GM12878 (cell line): ENCODE results near the gene CCSER2. TPM values are rescaled to one million over a fixed set of nuclear protein-coding genes. Genes with fewer than 3 reads are reported as not detected.

Experiments
- ATAC-seq: fragments of 200-7000 bp; cut with Tn5 transposase; 3 replicates; pipeline ENCODE4 v1.9.1; 2020; ENCODE audit warnings: mild to moderate bottlenecking, moderate library complexity
- BruUV-seq: library from RNA; stranded (reverse); fragments of 400-500 nt; replicated peaks from 2 replicates; lab custom pipeline; 2021; lab: Mats Ljungman, UMichigan
- CTCF ChIA-PET: fragments of 300-600 bp; sonication (Branson Sonifier 250); formaldehyde crosslinking; extraction: SDS; loops from one replicate; lab custom pipeline; 2021; ENCODE audit warnings: inconsistent platforms; lab: Yijun Ruan, JAX
- POLR2A ChIA-PET: fragments of 350-600 bp; formaldehyde crosslinking; extraction: SDS; loops from one replicate; lab custom pipeline; 2021; ENCODE audit warnings: inconsistent platforms; lab: Charles Lee
- RAD21 ChIA-PET: fragments of 300-600 bp; sonication (Branson Sonifier 250); formaldehyde crosslinking; loops from one replicate; lab custom pipeline; 2023; ENCODE audit warnings: antibody characterized with exemption; ENCODE audit not compliant: unreplicated experiment; lab: Charles Lee
- SMC1A ChIA-PET: fragments of 300-600 bp; sonication (Branson Sonifier 250); formaldehyde crosslinking; loops from one replicate; lab custom pipeline; 2023; ENCODE audit not compliant: unreplicated experiment, uncharacterized antibody; lab: Charles Lee
- DNase-seq: peaks from one replicate; pipeline ENCODE4 v3.0.0-alpha.2; 2011; ENCODE audit warnings: low read depth, low spot score
- FAIRE-seq: peaks from 3 replicates; lab custom pipeline; 2011; peaks lifted over from hg19 to GRCh38; lab: Jason Lieb, UNC
- H2AFZ ChIP-seq: 2 replicates; pipeline ENCODE4 v1.6.0; 2011; ENCODE audit warnings: low read depth, low read length, control low read depth; ENCODE audit not compliant: control insufficient read depth
- H3K27ac ChIP-seq: 2 replicates; pipeline ENCODE4 v1.5.1; 2011; ENCODE audit warnings: control low read depth; ENCODE audit not compliant: control insufficient read depth, insufficient read depth
- H3K27me3 ChIP-seq, 2 experiments: replicated peaks in 1 of 2; 2 replicates each; pipeline versions ENCODE4 v1.6.0 to v1.6.1; 2011; ENCODE audit warnings: low read length in 1 of 2; ENCODE audit not compliant: control insufficient read depth in 2 of 2, insufficient read depth in 2 of 2
- H3K36me3 ChIP-seq, 2 experiments: 2 replicates each; pipeline ENCODE4 v1.5.1; 2011; ENCODE audit warnings: low read length in 1 of 2; ENCODE audit not compliant: control insufficient read depth in 2 of 2, insufficient read depth in 2 of 2
- H3K4me1 ChIP-seq: 2 replicates; pipeline ENCODE4 v1.6.1; 2011; ENCODE audit warnings: mild to moderate bottlenecking, low read length, moderate library complexity, mixed read lengths; ENCODE audit not compliant: control insufficient read depth, insufficient read depth
- H3K4me2 ChIP-seq: 2 replicates; pipeline ENCODE4 v1.6.0; 2011; ENCODE audit warnings: control low read depth; ENCODE audit not compliant: control insufficient read depth, insufficient read depth
- H3K4me3 ChIP-seq: fragments of 200-600 bp; sonication (generic); 2 replicates; pipeline ENCODE4 v1.5.1; 2016
- H3K79me2 ChIP-seq: 2 replicates; pipeline ENCODE4 v1.6.0; 2011; ENCODE audit warnings: low read length; ENCODE audit not compliant: control insufficient read depth, insufficient read depth
- H3K9ac ChIP-seq: 2 replicates; pipeline ENCODE4 v1.8.0; 2011; ENCODE audit warnings: low read length, control low read depth, mixed read lengths; ENCODE audit not compliant: control insufficient read depth, insufficient read depth
- H3K9me3 ChIP-seq: replicated peaks from 3 replicates; pipeline ENCODE4 v1.5.1; 2011; ENCODE audit warnings: mild to moderate bottlenecking, low read length; ENCODE audit not compliant: control insufficient read depth, insufficient read depth
- H4K20me1 ChIP-seq: 2 replicates; pipeline ENCODE4 v1.6.0; 2011; ENCODE audit not compliant: control insufficient read depth, insufficient read depth
- ATF2 ChIP-seq: IDR thresholded peaks from 2 replicates; pipeline ENCODE4 v1.6.1; 2012; ENCODE audit warnings: low read length, inconsistent platforms
- IRF5 ChIP-seq: fragments of 450-650 bp; IDR thresholded peaks from 2 replicates; pipeline ENCODE4 v1.6.1; 2017; ENCODE audit warnings: borderline replicate concordance
- KDM1A ChIP-seq: fragments of 200-600 bp; sonication (generic); IDR thresholded peaks from 2 replicates; pipeline ENCODE4 v1.6.1; 2016; ENCODE audit warnings: borderline replicate concordance
- MTA2 ChIP-seq: fragments of 450-650 bp; IDR thresholded peaks from 2 replicates; pipeline ENCODE4 v1.6.1; 2016; ENCODE audit warnings: low read depth, mild to moderate bottlenecking, moderate library complexity
- MTA3 ChIP-seq: IDR thresholded peaks from 2 replicates; pipeline ENCODE4 v1.6.1; 2012; ENCODE audit warnings: low read length, inconsistent platforms, borderline replicate concordance
- NFYB ChIP-seq: IDR thresholded peaks from 2 replicates; pipeline ENCODE4 v1.6.1; 2011; ENCODE audit warnings: low read depth, mild to moderate bottlenecking, low read length, improper control_type of control experiment, moderate library complexity; ENCODE audit not compliant: insufficient read depth
- PML ChIP-seq: IDR thresholded peaks from 2 replicates; pipeline ENCODE4 v1.6.1; 2012; ENCODE audit warnings: low read length, inconsistent platforms
- POLR2AphosphoS2 ChIP-seq: IDR thresholded peaks from 2 replicates; pipeline ENCODE4 v1.6.1; 2011; ENCODE audit warnings: low read depth, mild to moderate bottlenecking, low read length, improper control_type of control experiment, moderate library complexity
- TCF12 ChIP-seq: IDR thresholded peaks from 2 replicates; pipeline ENCODE4 v1.6.1; 2011; ENCODE audit warnings: low read depth, mild to moderate bottlenecking, low read length
- TCF7 ChIP-seq: IDR thresholded peaks from 2 replicates; pipeline ENCODE4 v1.6.1; 2014; ENCODE audit warnings: antibody characterized with exemption, borderline replicate concordance
- WGBS: methylation state at CpG from one replicate; pipeline ENCODE4 v1.1.6; 2016; ENCODE audit warnings: low lambda C conversion rate; ENCODE audit not compliant: insufficient replicate concordance, insufficient coverage; ENCODE audit errors: missing lambda C conversion rate; 5-methylcytosine and 5-hydroxymethylcytosine counted together
- in situ Hi-C: fragments of 300-500 bp; cut with MboI; formaldehyde crosslinking; loops from 9 replicates; pipeline ENCODE4 v1.14.3; 2018; ENCODE audit warnings: mixed read lengths
- intact Hi-C: fragments of 100-400 bp; cut with micrococcal nuclease; formaldehyde crosslinking; loops from one replicate; pipeline ENCODE4 v1.14.2; 2022; ENCODE audit not compliant: unreplicated experiment
- polyA plus RNA-seq, 11 experiments: library from polyadenylated mRNA; depleted of rRNA in 4 of 11; unstranded in 6 of 11; stranded (reverse) in 5 of 11; fragments of >200 nt; fragmentation: Nextera tagmentation in 4 of 11; fragmentation: Illumina TruSeq in 1 of 11; extraction: Ambion mirVana in 4 of 11; extraction: Trizol in 1 of 11; gene quantifications; 1 replicate in 1 of 11; 2 replicates in 10 of 11; pipeline versions ENCODE4 v1.2.1 to v1.2.3, GENCODE V29; 2011 to 2016; ENCODE audit warnings: inconsistent platforms in 2 of 11, missing spikeins in 2 of 11, low read depth in 1 of 11
- total RNA-seq, 4 experiments: library from RNA; depleted of rRNA in 3 of 4; stranded (reverse); fragments of >200 nt in 3 of 4; fragmentation: Illumina TruSeq in 1 of 4; extraction: Trizol in 1 of 4; gene quantifications; 2 replicates each; pipeline versions ENCODE4 v1.2.1 to v1.2.3, GENCODE V29; 2013 to 2021

Gene CCSER2
- total and polyA plus RNA-seq, 10 of the 15 experiments (the other 5 are each of a cell fraction or from before 2014, with no cell fraction given): 4.7 to 18.8 (median 13.2) TPM

GRCh38 chr10:84549368-84550165 is 221.2 kb downstream of the CCSER2 start:
- BruUV-seq: no TSS peak
- H3K79me2 ChIP-seq: no peaks in the 10 kb centered on the region
- H3K36me3 ChIP-seq: no peaks in the 10 kb centered on the region
- H3K27ac ChIP-seq: no peak overlapping the region
- ATAC-seq (no peak), FAIRE-seq (no peak), DNase-seq (no peak)
- ChIA-PET SMC1A (interaction anchor here (0.8 kb wide), 1 partner anchor 1929 kb away, joined by 3 read pairs; no protein-coding TSS in a partner anchor), POLR2A (no interaction called here), CTCF (interaction anchor here (0.5 to 3.4 kb wide), 11 partner anchors 8 to 293 kb away, joined by 3 to 24 read pairs (median 3); no protein-coding TSS in a partner anchor), RAD21 (no interaction called here)
- no peak overlapping the region for H3K9ac ChIP-seq
- no peaks in the 10 kb centered on the region for H3K4me1 ChIP-seq
- H3K9me3 ChIP-seq: no peaks in the 10 kb centered on the region
- H2AFZ ChIP-seq: no peak overlapping the region
- TF ChIP-seq ATF2 (no peak), IRF5 (no peak), PML (no peak), NFYB (no peak), MTA3 (no peak), MTA2 (no peak), TCF12 (no peak), TCF7 (no peak), KDM1A (no peak), POLR2AphosphoS2 (no peak)
- H3K4me2 ChIP-seq: no peak overlapping the region
- intact Hi-C loops: no loop called here
- in situ Hi-C loops: no loop called here
- 27% methylated on average over 11 of the region's 11 CpGs for WGBS
- H3K4me3 ChIP-seq: no peak overlapping the region
- no peaks in the 10 kb centered on the region for H4K20me1 ChIP-seq
- peaks cover 0 to 3% of the 10 kb centered on the region in 2 experiments; a peak in 1 of 4 replicates for H3K27me3 ChIP-seq
